ENCODE data around the gene ARL8B. TPM values are rescaled to one million over a fixed set of nuclear protein-coding genes. Genes with fewer than 3 reads are reported as not detected.

ARL8B gene
- total and polyA plus RNA-seq, 9 of the 15 experiments (the other 6 are each of a cell fraction or from before 2014, with no cell fraction given) = 28.5 to 99.4 (median 77.2) TPM

DNA sequence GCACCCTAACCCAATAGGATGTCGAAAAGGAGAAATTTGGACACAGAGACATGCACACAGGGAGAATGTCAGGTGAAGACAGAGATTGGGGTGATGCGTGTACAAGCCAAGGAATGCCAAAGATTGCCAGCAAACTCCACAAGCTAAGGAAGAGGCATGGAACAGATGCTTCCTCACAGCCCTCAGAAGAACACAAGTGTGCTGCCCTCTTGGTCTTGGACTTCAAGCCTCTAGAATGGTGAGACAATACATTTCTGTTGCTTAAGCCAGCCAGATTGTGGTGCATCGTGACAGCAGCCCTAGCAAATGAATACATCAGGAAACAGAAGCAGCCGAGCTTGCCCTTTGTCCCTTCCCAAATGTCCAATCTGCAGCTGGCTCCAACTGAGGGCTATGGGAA is 23.7 kb upstream of the ARL8B start:
- H3K27ac ChIP-seq (ENCODE audit: extremely low read depth, low read depth, low read length) = no peak overlapping the region
- no peak overlapping the region for H3K4me3 ChIP-seq
- H3K9me1 ChIP-seq (ENCODE audit: control insufficient read depth, insufficient read depth, low read length) = no peaks in the 10 kb centered on the region
- CTCF ChIA-PET (ENCODE audit: low intra/inter-chr PET ratio) = no interaction called here
- 11% methylated on average over 4 of the region's 4 CpGs for WGBS (ENCODE audit: insufficient coverage, low coverage, missing lambda C conversion rate)
- H3K27me3 ChIP-seq (ENCODE audit: control insufficient read depth in 2 of 2, insufficient read depth in 2 of 2, low read length in 2 of 2) = no peaks in the 10 kb centered on the region; a peak in 1 of 5 replicates
- H4K20me1 ChIP-seq (replicated peaks; ENCODE audit: control insufficient read depth, insufficient read depth, low read length) = no peaks in the 10 kb centered on the region
- no peak overlapping the region for H3K9ac ChIP-seq (ENCODE audit: insufficient read depth in 1 of 2, low read depth in 2 of 2, low read length in 2 of 2)
- H3K4me2 ChIP-seq (ENCODE audit: insufficient read depth, low read length) = no peak overlapping the region
- TF ChIP-seq ETV6 (IDR thresholded peaks at IDR 0.05; ENCODE audit: borderline replicate concordance in 1 of 2, low read depth in 2 of 2, low read length in 1 of 2) (0 out of 4 replicates have a peak, but pooled peaks of 1 of the 2 experiments have one; percentile 7), ETV6 (CRISPR knock-in tag; IDR thresholded peaks at IDR 0.05; ENCODE audit: borderline replicate concordance) (no peak)
- TF ChIP-seq, protein P1, sequence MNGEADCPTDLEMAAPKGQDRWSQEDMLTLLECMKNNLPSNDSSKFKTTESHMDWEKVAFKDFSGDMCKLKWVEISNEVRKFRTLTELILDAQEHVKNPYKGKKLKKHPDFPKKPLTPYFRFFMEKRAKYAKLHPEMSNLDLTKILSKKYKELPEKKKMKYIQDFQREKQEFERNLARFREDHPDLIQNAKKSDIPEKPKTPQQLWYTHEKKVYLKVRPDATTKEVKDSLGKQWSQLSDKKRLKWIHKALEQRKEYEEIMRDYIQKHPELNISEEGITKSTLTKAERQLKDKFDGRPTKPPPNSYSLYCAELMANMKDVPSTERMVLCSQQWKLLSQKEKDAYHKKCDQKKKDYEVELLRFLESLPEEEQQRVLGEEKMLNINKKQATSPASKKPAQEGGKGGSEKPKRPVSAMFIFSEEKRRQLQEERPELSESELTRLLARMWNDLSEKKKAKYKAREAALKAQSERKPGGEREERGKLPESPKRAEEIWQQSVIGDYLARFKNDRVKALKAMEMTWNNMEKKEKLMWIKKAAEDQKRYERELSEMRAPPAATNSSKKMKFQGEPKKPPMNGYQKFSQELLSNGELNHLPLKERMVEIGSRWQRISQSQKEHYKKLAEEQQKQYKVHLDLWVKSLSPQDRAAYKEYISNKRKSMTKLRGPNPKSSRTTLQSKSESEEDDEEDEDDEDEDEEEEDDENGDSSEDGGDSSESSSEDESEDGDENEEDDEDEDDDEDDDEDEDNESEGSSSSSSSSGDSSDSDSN (IDR thresholded peaks at IDR 0.05; ENCODE audit: borderline replicate concordance in 1 of 2, low read depth in 2 of 2, low read length in 2 of 2) = no peak
- peaks cover 0 to 3% of the 10 kb centered on the region in 2 experiments; a peak in 1 of 5 replicates for H3K4me1 ChIP-seq (replicated peaks in 1 of 2; ENCODE audit: control insufficient read depth in 2 of 2, insufficient read depth in 2 of 2, low read length in 2 of 2)
- no peaks in the 10 kb centered on the region for H3K9me3 ChIP-seq (replicated peaks; ENCODE audit: control insufficient read depth, insufficient read depth, low read depth, low read length)
- H2AFZ ChIP-seq (ENCODE audit: low read depth, low read length) = no peak overlapping the region
- in situ Hi-C loops (cut with MboI) (no loop called here), intact Hi-C loops (cut with micrococcal nuclease) (no loop called here)
- H3K79me2 ChIP-seq (ENCODE audit: control insufficient read depth, insufficient read depth, low read length) = no peaks in the 10 kb centered on the region
- no peak for DNase-seq (ENCODE audit: extremely low read depth in 1 of 4, low spot score in 3 of 4)
- H3K36me3 ChIP-seq (ENCODE audit: control insufficient read depth, insufficient read depth, low read length) = no peaks in the 10 kb centered on the region
- no TSS peak for BruUV-seq (replicated peaks)
- POLR2A ChIA-PET = interaction anchor here (0.7 to 2.7 kb wide), 3 partner anchors 9 to 39 kb away, joined by 3 to 8 read pairs (median 4); no protein-coding TSS in a partner anchor
- no peak; the same call in 1 of the 3 replicates for ATAC-seq
- FAIRE-seq = peak; percentile 49

All from K562 (cell line).